Neural cell (in vitro differentiated cells): ENCODE data around the gene IP6K1. TPM values are rescaled to one million over a fixed set of nuclear protein-coding genes. Genes with fewer than 3 reads are reported as not detected.

Experiments
- H2AFZ ChIP-seq: fragments of 200-600, 300-800 bp; sonication (generic), shearing (Covaris generic); 2 replicates; pipeline ENCODE4 v1.6.0; 2014; ENCODE audit warnings: low read depth, mild to moderate bottlenecking, antibody characterized with exemption, low read length, moderate library complexity
- H3F3A ChIP-seq: fragments of 200-600 bp; shearing (Covaris generic); 2 replicates; pipeline ENCODE4 v1.6.1; 2016; ENCODE audit warnings: mild to moderate bottlenecking, moderate library complexity, mixed read lengths, antibody characterized with exemption, low read length; ENCODE audit not compliant: insufficient read depth, poor library complexity, severe bottlenecking
- H3K27ac ChIP-seq: fragments of 200-600, 300-800 bp; sonication (generic), shearing (Covaris generic); 2 replicates; pipeline ENCODE4 v1.5.1; 2014; ENCODE audit warnings: mild to moderate bottlenecking, low read length, moderate library complexity
- H3K27me3 ChIP-seq: fragments of 300-800, 200-600 bp; sonication (generic), shearing (Covaris generic); 2 replicates; pipeline ENCODE4 v1.6.0; 2014; ENCODE audit warnings: mild to moderate bottlenecking, low read depth, low read length, moderate library complexity; ENCODE audit not compliant: insufficient read depth
- H3K36me3 ChIP-seq: fragments of 300-800, 200-600 bp; sonication (generic), shearing (Covaris generic); 2 replicates; pipeline ENCODE4 v1.5.1; 2014; ENCODE audit warnings: mild to moderate bottlenecking, antibody characterized with exemption, low read length, moderate library complexity; ENCODE audit not compliant: insufficient read depth
- H3K4me2 ChIP-seq: fragments of 300-800, 200-600 bp; sonication (generic), shearing (Covaris generic); 2 replicates; pipeline ENCODE4 v1.6.0; 2014; ENCODE audit warnings: mild to moderate bottlenecking, low read length
- H3K4me3 ChIP-seq: fragments of 300-800, 200-600 bp; sonication (generic), shearing (Covaris generic); 2 replicates; pipeline ENCODE4 v1.5.1; 2014; ENCODE audit warnings: mild to moderate bottlenecking, low read length, moderate library complexity
- H3K79me2 ChIP-seq: fragments of 200-600 bp; shearing (Covaris generic); replicated peaks from 2 replicates; pipeline ENCODE4 v1.6.0; 2014; ENCODE audit warnings: mild to moderate bottlenecking, low read length, moderate library complexity; ENCODE audit not compliant: insufficient read depth
- H3K9ac ChIP-seq: fragments of 300-800, 200-600 bp; sonication (generic), shearing (Covaris generic); 2 replicates; pipeline ENCODE4 v1.6.1; 2016; ENCODE audit warnings: mild to moderate bottlenecking, low read length, mixed read lengths
- H3K9me2 ChIP-seq: fragments of 200-600 bp; shearing (Covaris generic); 2 replicates; pipeline ENCODE4 v1.6.1; 2016; ENCODE audit warnings: mild to moderate bottlenecking, low read length, mixed read lengths; ENCODE audit not compliant: insufficient read depth
- H3K9me3 ChIP-seq: fragments of 200-600, 300-800 bp; sonication (generic), shearing (Covaris generic); 2 replicates; pipeline ENCODE4 v1.6.1; 2016; ENCODE audit warnings: mild to moderate bottlenecking, mixed run types, low read length, moderate library complexity, mixed read lengths
- H4K20me1 ChIP-seq: fragments of 200-600 bp; shearing (Covaris generic); 2 replicates; pipeline ENCODE4 v1.6.1; 2016; ENCODE audit warnings: mild to moderate bottlenecking, mixed run types; ENCODE audit not compliant: insufficient read depth
- EP300 ChIP-seq: fragments of 450-650 bp; conservative IDR thresholded peaks from 2 replicates; pipeline ENCODE4 v1.6.1; 2014; ENCODE audit warnings: antibody characterized with exemption, mild to moderate bottlenecking, moderate library complexity; ENCODE audit not compliant: poor library complexity, severe bottlenecking
- EZH2 ChIP-seq: fragments of 200-600, 300-800 bp; shearing (Covaris generic), sonication (generic); IDR thresholded peaks from 2 replicates; pipeline ENCODE4 v1.6.1; 2014; ENCODE audit warnings: antibody characterized with exemption, low read length, borderline replicate concordance, mild to moderate bottlenecking; ENCODE audit not compliant: insufficient read depth, poor library complexity, severe bottlenecking
- MXI1 ChIP-seq: fragments of 450-650 bp; conservative IDR thresholded peaks from 2 replicates; pipeline ENCODE4 v1.6.1; 2014; ENCODE audit warnings: antibody characterized with exemption, mild to moderate bottlenecking; ENCODE audit not compliant: poor library complexity, severe bottlenecking
- POLR2AphosphoS5 ChIP-seq: IDR thresholded peaks from 2 replicates; pipeline ENCODE4 v1.6.1; 2012
- RAD21 ChIP-seq: fragments of 450-650 bp; conservative IDR thresholded peaks from 2 replicates; pipeline ENCODE4 v1.6.1; 2014; ENCODE audit warnings: antibody characterized with exemption, mild to moderate bottlenecking, moderate library complexity
- SMC3 ChIP-seq: fragments of 450-650 bp; conservative IDR thresholded peaks from 2 replicates; pipeline ENCODE4 v1.6.1; 2014; ENCODE audit warnings: antibody characterized with exemption, mild to moderate bottlenecking, moderate library complexity; ENCODE audit not compliant: poor library complexity
- TAF1 ChIP-seq: IDR thresholded peaks from 2 replicates; pipeline ENCODE4 v1.6.1; 2012; ENCODE audit warnings: low read depth
- polyA plus RNA-seq: library from polyadenylated mRNA; depleted of rRNA; stranded (reverse); fragments of >200 nt; gene quantifications from 2 replicates; pipeline ENCODE4 v1.2.3, GENCODE V29; 2014
- TF ChIP-seq, protein P1 (sequence below): IDR thresholded peaks from 2 replicates; pipeline ENCODE4 v1.6.1; 2012; ENCODE audit warnings: borderline replicate concordance
- TF ChIP-seq, protein P2 (sequence below): fragments of 450-650 bp; IDR thresholded peaks from 2 replicates; pipeline ENCODE4 v1.5.1; 2014; ENCODE audit warnings: antibody characterized with exemption, mild to moderate bottlenecking, moderate library complexity; ENCODE audit not compliant: poor library complexity, severe bottlenecking

The IP6K1 gene
- polyA plus RNA-seq, 1 donor from 2014 or later = 52.7 TPM

DNA sequence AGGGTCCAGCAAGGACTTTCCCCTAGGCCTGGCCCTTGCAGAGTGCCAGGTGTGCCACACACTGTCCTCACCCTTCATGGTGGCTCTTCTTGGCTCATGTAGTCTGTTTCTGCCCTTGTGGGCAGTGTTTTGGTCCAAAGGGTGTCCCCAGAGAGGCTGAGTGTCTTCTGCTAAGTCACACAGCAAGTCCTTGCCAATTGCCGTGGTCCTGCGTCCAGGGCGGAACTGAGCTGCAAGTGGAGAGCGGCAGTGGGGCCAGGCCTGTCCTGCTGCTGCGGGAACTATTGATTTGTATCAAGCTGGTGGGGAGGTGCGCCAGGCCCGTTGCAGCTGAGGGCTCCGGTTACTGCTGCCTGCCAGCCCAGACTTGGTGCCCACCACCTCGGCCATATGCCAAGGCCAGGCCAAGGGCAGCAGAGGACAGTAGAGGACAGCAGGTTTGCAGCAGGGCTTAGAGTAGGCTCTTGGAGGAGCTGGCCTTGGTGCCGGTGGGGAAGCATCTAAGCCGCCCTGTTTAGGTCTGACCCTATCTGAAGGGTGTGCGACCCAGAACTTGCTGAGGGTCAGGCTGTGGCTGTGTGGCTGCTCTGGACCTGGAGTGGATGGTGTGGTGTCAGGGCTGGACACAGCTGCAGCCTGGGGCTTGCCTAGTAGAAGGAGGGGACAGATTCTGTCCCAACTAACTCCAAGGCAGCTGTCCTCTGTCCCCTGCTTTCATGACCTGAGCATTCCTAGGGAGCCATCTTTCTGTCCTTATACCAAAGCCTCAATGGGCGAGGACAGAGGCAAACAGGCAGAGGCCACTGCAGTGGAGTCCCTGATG lies 71.4 kb downstream of the IP6K1 start:
- Histone ChIP-seq H3K79me2 (no peaks in the 10 kb centered on the region), H3K27ac (no peak overlapping the region), H3K4me2 (no peak overlapping the region), H3K36me3 (peaks cover 3% of the 10 kb centered on the region), H3K9ac (no peak overlapping the region), H3F3A (no peaks in the 10 kb centered on the region), H3K9me2 (no peaks in the 10 kb centered on the region), H4K20me1 (no peaks in the 10 kb centered on the region), H3K4me3 (no peak overlapping the region), H2AFZ (no peak overlapping the region), H3K27me3 (no peaks in the 10 kb centered on the region), H3K9me3 (no peaks in the 10 kb centered on the region)
- TF ChIP-seq, protein P1, sequence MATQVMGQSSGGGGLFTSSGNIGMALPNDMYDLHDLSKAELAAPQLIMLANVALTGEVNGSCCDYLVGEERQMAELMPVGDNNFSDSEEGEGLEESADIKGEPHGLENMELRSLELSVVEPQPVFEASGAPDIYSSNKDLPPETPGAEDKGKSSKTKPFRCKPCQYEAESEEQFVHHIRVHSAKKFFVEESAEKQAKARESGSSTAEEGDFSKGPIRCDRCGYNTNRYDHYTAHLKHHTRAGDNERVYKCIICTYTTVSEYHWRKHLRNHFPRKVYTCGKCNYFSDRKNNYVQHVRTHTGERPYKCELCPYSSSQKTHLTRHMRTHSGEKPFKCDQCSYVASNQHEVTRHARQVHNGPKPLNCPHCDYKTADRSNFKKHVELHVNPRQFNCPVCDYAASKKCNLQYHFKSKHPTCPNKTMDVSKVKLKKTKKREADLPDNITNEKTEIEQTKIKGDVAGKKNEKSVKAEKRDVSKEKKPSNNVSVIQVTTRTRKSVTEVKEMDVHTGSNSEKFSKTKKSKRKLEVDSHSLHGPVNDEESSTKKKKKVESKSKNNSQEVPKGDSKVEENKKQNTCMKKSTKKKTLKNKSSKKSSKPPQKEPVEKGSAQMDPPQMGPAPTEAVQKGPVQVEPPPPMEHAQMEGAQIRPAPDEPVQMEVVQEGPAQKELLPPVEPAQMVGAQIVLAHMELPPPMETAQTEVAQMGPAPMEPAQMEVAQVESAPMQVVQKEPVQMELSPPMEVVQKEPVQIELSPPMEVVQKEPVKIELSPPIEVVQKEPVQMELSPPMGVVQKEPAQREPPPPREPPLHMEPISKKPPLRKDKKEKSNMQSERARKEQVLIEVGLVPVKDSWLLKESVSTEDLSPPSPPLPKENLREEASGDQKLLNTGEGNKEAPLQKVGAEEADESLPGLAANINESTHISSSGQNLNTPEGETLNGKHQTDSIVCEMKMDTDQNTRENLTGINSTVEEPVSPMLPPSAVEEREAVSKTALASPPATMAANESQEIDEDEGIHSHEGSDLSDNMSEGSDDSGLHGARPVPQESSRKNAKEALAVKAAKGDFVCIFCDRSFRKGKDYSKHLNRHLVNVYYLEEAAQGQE = no peak

DNA sequence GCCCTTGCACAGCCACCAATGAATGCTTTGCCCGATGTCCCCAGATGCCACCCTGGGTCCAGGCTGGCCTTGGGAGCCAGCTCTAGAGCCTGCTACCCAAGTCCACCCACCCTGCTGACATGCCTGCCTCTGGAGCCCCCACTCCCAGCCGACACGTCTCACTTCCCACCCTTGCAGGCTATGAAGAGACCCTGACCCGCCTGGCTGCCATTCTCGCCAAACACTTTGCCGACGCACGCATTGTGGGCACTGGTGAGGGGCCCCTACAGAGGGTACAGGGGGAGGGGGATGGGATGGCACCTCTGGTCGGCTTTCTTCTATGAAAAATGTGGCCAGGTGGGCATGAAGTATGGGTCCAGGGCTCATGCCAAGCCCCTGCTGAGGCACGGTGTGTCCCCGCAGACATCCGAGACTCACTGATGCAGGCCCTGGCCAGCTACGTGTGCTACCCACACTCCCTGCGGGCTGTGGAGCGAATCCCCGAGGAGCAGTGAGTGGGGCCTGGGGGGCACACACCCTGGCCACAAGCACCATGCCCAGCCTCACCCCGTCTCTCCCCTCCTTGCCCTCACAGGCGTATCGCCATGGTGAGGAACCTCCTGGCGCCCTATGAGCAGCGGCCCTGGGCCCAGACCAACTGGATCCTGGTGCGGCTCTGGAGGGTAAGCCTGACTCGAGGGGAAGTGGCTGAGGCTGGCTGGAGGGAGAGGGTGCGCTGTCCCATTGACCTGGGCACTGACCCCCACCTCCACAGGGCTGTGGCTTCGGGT lies 72.8 kb downstream of the IP6K1 start:
- Histone ChIP-seq H3K79me2 (no peaks in the 10 kb centered on the region), H3K9me3 (no peaks in the 10 kb centered on the region)

DNA sequence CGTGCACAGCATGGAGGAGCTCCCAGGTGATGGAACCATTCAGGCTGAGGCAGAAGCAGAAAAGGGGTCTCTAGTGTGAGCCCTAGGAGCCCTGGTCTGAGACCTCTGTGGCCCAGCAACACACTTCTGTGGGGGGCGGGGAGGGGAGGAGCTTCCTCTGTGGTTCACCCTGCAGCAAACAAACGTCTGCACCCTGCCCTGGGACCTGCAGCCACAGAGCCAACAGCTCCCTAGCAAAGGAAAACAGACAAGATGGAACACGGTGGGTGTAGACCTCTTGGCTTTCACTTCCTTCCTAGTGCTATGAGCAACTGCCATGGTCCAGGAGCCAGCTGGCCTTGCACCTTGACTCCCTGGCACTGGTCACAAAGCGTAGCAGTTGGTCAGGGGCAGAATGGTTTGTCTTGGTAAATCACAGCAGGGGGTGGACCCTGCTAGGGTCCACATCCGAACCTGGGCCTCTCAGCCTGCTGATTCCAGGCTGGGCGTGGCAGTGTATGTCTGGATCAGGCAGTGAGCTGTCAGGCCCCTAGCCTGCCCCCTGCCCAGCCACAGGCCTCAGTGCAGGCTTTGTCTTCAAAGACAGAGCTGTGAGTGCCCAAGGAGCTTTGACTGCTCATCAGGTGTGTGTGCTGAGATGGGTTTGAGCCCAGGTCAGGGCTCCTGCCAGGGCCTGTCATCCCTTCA lies 73.6 kb downstream of the IP6K1 start:
- peaks cover 3% of the 10 kb centered on the region for H3K36me3 ChIP-seq
- H3F3A ChIP-seq = no peaks in the 10 kb centered on the region
- H3K9ac ChIP-seq = no peak overlapping the region
- H3K4me2 ChIP-seq = no peak overlapping the region
- no peaks in the 10 kb centered on the region for H3K9me3 ChIP-seq
- no peaks in the 10 kb centered on the region for H3K79me2 ChIP-seq
- TF ChIP-seq, protein P1 = no peak
- TF ChIP-seq EP300 (no peak), POLR2AphosphoS5 (no peak), RAD21 (no peak), EZH2 (no peak), TAF1 (no peak), SMC3 (no peak), MXI1 (no peak)
- TF ChIP-seq, protein P2, sequence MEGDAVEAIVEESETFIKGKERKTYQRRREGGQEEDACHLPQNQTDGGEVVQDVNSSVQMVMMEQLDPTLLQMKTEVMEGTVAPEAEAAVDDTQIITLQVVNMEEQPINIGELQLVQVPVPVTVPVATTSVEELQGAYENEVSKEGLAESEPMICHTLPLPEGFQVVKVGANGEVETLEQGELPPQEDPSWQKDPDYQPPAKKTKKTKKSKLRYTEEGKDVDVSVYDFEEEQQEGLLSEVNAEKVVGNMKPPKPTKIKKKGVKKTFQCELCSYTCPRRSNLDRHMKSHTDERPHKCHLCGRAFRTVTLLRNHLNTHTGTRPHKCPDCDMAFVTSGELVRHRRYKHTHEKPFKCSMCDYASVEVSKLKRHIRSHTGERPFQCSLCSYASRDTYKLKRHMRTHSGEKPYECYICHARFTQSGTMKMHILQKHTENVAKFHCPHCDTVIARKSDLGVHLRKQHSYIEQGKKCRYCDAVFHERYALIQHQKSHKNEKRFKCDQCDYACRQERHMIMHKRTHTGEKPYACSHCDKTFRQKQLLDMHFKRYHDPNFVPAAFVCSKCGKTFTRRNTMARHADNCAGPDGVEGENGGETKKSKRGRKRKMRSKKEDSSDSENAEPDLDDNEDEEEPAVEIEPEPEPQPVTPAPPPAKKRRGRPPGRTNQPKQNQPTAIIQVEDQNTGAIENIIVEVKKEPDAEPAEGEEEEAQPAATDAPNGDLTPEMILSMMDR = no peak
- H3K9me2 ChIP-seq = no peaks in the 10 kb centered on the region
- H3K27me3 ChIP-seq = no peaks in the 10 kb centered on the region
- no peak overlapping the region for H3K4me3 ChIP-seq
- no peak overlapping the region for H2AFZ ChIP-seq
- H4K20me1 ChIP-seq = no peaks in the 10 kb centered on the region
- H3K27ac ChIP-seq = no peak overlapping the region

More for the DNA sequence above, 72.8 kb downstream of the IP6K1 start:
- H4K20me1 ChIP-seq = no peaks in the 10 kb centered on the region
- H3K36me3 ChIP-seq = peaks cover 3% of the 10 kb centered on the region
- H3K4me2 ChIP-seq = no peak overlapping the region
- TF ChIP-seq RAD21 = no peak
- no peaks in the 10 kb centered on the region for H3F3A ChIP-seq
- no peak overlapping the region for H3K27ac ChIP-seq
- no peak overlapping the region for H3K9ac ChIP-seq
- H3K9me2 ChIP-seq = no peaks in the 10 kb centered on the region
- H3K4me3 ChIP-seq = no peak overlapping the region
- no peaks in the 10 kb centered on the region for H3K27me3 ChIP-seq
- H2AFZ ChIP-seq = no peak overlapping the region
